Keratinocyte (primary cell): ENCODE data around the gene ANGPT4.

Source experiments
- CTCF ChIP-seq, 3 experiments: IDR thresholded peaks in 1 of 3; conservative IDR thresholded peaks in 1 of 3; optimal IDR thresholded peaks in 1 of 3; 2 replicates in 2 of 3; 3 replicates in 1 of 3; pipeline versions ENCODE3 to v1.5.1; 2011; ENCODE audit warnings: low read length in 3 of 3, mild to moderate bottlenecking in 3 of 3, moderate library complexity in 2 of 3, control low read depth in 1 of 3, inconsistent platforms in 1 of 3; ENCODE audit not compliant: insufficient read depth in 2 of 3; ENCODE audit errors: extremely low read depth in 1 of 3
- EZH2 ChIP-seq: IDR thresholded peaks from one replicate; pipeline ENCODE4 v1.6.1; 2012; ENCODE audit warnings: inconsistent platforms, mild to moderate bottlenecking, low read length, moderate library complexity

GRCh38 chr20:824490-824889, 91.6 kb downstream of the ANGPT4 start:
- TF ChIP-seq CTCF (optimal IDR thresholded peaks at IDR 0.05 in 1 of 3, IDR thresholded peaks at IDR 0.05 in 1 of 3, conservative IDR thresholded peaks at IDR 0.05 in 1 of 3; ENCODE audit: extremely low read depth in 1 of 3, insufficient read depth in 2 of 3, low read length in 3 of 3) (no peak), EZH2 (no peak)
